ENCODE data around the gene ATXN1. TPM values are rescaled to one million over a fixed set of nuclear protein-coding genes. Genes with fewer than 3 reads are reported as not detected.
A peak's percentile ranks its signal among the peaks of the same experiment; 100 is the strongest.

Gene ATXN1
- total and polyA plus RNA-seq, 2 of the 13 experiments (the other 11 are each of a cell fraction or from before 2014, with no cell fraction given): 20.7 to 39.5 TPM

GRCh38 chr6:16316741-16317251 is 444.5 kb downstream of the ATXN1 start (continued):
- TF ChIP-seq ZNF136 (CRISPR knock-in tag; IDR thresholded peaks at IDR 0.05; ENCODE audit: low read depth) (no peak), SPEN (CRISPR knock-in tag; IDR thresholded peaks at IDR 0.05; ENCODE audit: low read depth) (no peak), CTCF (CRISPR knock-in tag; IDR thresholded peaks at IDR 0.05) (peak; percentile 50), ZBTB10 (CRISPR knock-in tag; IDR thresholded peaks at IDR 0.05; ENCODE audit: borderline replicate concordance) (no peak), PHF8 (CRISPR knock-in tag; IDR thresholded peaks at IDR 0.05) (no peak), HOXA7 (CRISPR knock-in tag; IDR thresholded peaks at IDR 0.05) (no peak), PPARG (CRISPR knock-in tag; conservative IDR thresholded peaks at IDR 0.05) (no peak), PTBP1 (IDR thresholded peaks at IDR 0.05; ENCODE audit: low read depth, low read length, poor library complexity, severe bottlenecking) (peak; percentile 95), SAFB2 (CRISPR knock-in tag; IDR thresholded peaks at IDR 0.05; ENCODE audit: borderline replicate concordance, low read depth) (no peak), JDP2 (CRISPR knock-in tag; IDR thresholded peaks at IDR 0.05; ENCODE audit: borderline replicate concordance) (no peak), ESRRA (CRISPR knock-in tag; IDR thresholded peaks at IDR 0.05; ENCODE audit: low read depth) (no peak), MAFF (IDR thresholded peaks at IDR 0.05; ENCODE audit: low read depth, low read length) (peak; percentile 51), GATAD1 (CRISPR knock-in tag; IDR thresholded peaks at IDR 0.05) (no peak), ZNF782 (CRISPR knock-in tag; IDR thresholded peaks at IDR 0.05; ENCODE audit: borderline replicate concordance) (no peak), KAT7 (CRISPR knock-in tag; IDR thresholded peaks at IDR 0.05; ENCODE audit: borderline replicate concordance) (no peak), POLR2AphosphoS5 (IDR thresholded peaks at IDR 0.05; ENCODE audit: low read depth, low read length) (no peak), ETS1 (CRISPR knock-in tag; IDR thresholded peaks at IDR 0.05) (no peak), FOXP1 (IDR thresholded peaks at IDR 0.05) (no peak), FOXP1 (CRISPR knock-in tag; IDR thresholded peaks at IDR 0.05) (no peak), YY1 (IDR thresholded peaks at IDR 0.05; ENCODE audit: insufficient read depth, insufficient replicate concordance, low read depth, low read length) (no peak), ZFP36 (IDR thresholded peaks at IDR 0.05; ENCODE audit: borderline replicate concordance, low read depth, low read length, partially characterized antibody) (no peak), ZFAT (CRISPR knock-in tag; conservative IDR thresholded peaks at IDR 0.05) (no peak), SP5 (CRISPR knock-in tag; IDR thresholded peaks at IDR 0.05; ENCODE audit: borderline replicate concordance, low read depth) (no peak)
- TF ChIP-seq, protein P1, sequence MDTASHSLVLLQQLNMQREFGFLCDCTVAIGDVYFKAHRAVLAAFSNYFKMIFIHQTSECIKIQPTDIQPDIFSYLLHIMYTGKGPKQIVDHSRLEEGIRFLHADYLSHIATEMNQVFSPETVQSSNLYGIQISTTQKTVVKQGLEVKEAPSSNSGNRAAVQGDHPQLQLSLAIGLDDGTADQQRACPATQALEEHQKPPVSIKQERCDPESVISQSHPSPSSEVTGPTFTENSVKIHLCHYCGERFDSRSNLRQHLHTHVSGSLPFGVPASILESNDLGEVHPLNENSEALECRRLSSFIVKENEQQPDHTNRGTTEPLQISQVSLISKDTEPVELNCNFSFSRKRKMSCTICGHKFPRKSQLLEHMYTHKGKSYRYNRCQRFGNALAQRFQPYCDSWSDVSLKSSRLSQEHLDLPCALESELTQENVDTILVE (CRISPR knock-in tag; IDR thresholded peaks at IDR 0.05): no peak
- TF ChIP-seq, protein P2, sequence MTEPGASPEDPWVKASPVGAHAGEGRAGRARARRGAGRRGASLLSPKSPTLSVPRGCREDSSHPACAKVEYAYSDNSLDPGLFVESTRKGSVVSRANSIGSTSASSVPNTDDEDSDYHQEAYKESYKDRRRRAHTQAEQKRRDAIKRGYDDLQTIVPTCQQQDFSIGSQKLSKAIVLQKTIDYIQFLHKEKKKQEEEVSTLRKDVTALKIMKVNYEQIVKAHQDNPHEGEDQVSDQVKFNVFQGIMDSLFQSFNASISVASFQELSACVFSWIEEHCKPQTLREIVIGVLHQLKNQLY (CRISPR knock-in tag; IDR thresholded peaks at IDR 0.05): no peak
